K562 (cell line): ENCODE measurements around the gene VPS35L. TPM values are rescaled to one million over a fixed set of nuclear protein-coding genes. Genes with fewer than 3 reads are reported as not detected.

Experiments used
- ATAC-seq: fragments of 200-7000 bp; cut with Tn5 transposase; 3 replicates; pipeline ENCODE4 v1.9.1; 2020; ENCODE audit warnings: moderate library complexity
- BruUV-seq: library from RNA; stranded (reverse); fragments of 400-500 nt; replicated peaks from 2 replicates; lab custom pipeline; 2021; lab: Mats Ljungman, UMichigan
- CTCF ChIA-PET: fragments of 300-600 bp; formaldehyde crosslinking; extraction: SDS; loops from one replicate; lab custom pipeline; 2021; ENCODE audit warnings: low intra/inter-chr PET ratio; lab: Yijun Ruan, JAX
- POLR2A ChIA-PET: fragments of 300-600, 350-650 bp; sonication (Branson Sonifier 250); formaldehyde crosslinking; extraction: SDS; loops from one replicate; lab custom pipeline; 2021; ENCODE audit warnings: antibody characterized with exemption, inconsistent platforms; lab: Yijun Ruan, JAX
- DNase-seq, 4 experiments: peaks; one replicate each; pipeline versions ENCODE4 v3.0.0 to v3.0.0-alpha.2; 2011 to 2018; ENCODE audit warnings: low spot score in 3 of 4, mixed read lengths in 3 of 4; ENCODE audit errors: extremely low read depth in 1 of 4
- FAIRE-seq: peaks from 2 replicates; lab custom pipeline; 2011; peaks lifted over from hg19 to GRCh38; lab: Jason Lieb, UNC
- H2AFZ ChIP-seq: 2 replicates; pipeline ENCODE4 v1.6.0; 2011; ENCODE audit warnings: low read depth, low read length, control low read depth, inconsistent platforms
- H3K27ac ChIP-seq: fragments of 200-600 bp; 3 replicates; pipeline ENCODE4 v1.8.0; 2011; ENCODE audit warnings: low read depth, mild to moderate bottlenecking, control low read depth, inconsistent platforms, low read length, moderate library complexity, mixed read lengths; ENCODE audit errors: extremely low read depth
- H3K27me3 ChIP-seq, 2 experiments: fragments of 300-600 bp in 1 of 2; 2 replicates in 1 of 2; 3 replicates in 1 of 2; pipeline versions ENCODE4 v1.6.0 to v1.8.0; 2011; ENCODE audit warnings: inconsistent platforms in 2 of 2, low read length in 2 of 2, mild to moderate bottlenecking in 1 of 2, mixed read lengths in 1 of 2, moderate library complexity in 1 of 2; ENCODE audit not compliant: control insufficient read depth in 2 of 2, insufficient read depth in 2 of 2
- H3K36me3 ChIP-seq: fragments of 300-600 bp; 3 replicates; pipeline ENCODE4 v1.8.0; 2011; ENCODE audit warnings: mild to moderate bottlenecking, low read length, inconsistent platforms; ENCODE audit not compliant: control insufficient read depth, insufficient read depth
- H3K4me1 ChIP-seq, 2 experiments: fragments of 200-600 bp in 1 of 2; replicated peaks in 1 of 2; 2 replicates in 1 of 2; 3 replicates in 1 of 2; pipeline versions ENCODE4 v1.5.1 to v1.8.0; 2011; ENCODE audit warnings: inconsistent platforms in 2 of 2, low read length in 2 of 2, mild to moderate bottlenecking in 1 of 2, mixed read lengths in 1 of 2, moderate library complexity in 1 of 2; ENCODE audit not compliant: control insufficient read depth in 2 of 2, insufficient read depth in 2 of 2
- H3K4me2 ChIP-seq: 2 replicates; pipeline ENCODE4 v1.6.1; 2011; ENCODE audit warnings: low read length, control low read depth, inconsistent platforms, mixed read lengths; ENCODE audit not compliant: insufficient read depth
- H3K4me3 ChIP-seq: fragments of 200-600 bp; sonication (generic), shearing (Covaris generic); 2 replicates; pipeline ENCODE4 v1.5.1; 2016; ENCODE audit warnings: control low read depth, inconsistent platforms
- H3K79me2 ChIP-seq: fragments of 200-600 bp; 3 replicates; pipeline ENCODE4 v1.8.0; 2011; ENCODE audit warnings: low read length, inconsistent platforms; ENCODE audit not compliant: control insufficient read depth, insufficient read depth
- H3K9ac ChIP-seq, 2 experiments: 2 replicates each; pipeline versions ENCODE4 v1.6.0 to v1.6.1; 2011; ENCODE audit warnings: low read depth in 2 of 2, low read length in 2 of 2, control low read depth in 1 of 2, inconsistent platforms in 1 of 2, mild to moderate bottlenecking in 1 of 2, mixed read lengths in 1 of 2; ENCODE audit not compliant: insufficient read depth in 1 of 2
- H3K9me1 ChIP-seq: one replicate; pipeline ENCODE4 v1.6.0; 2011; ENCODE audit warnings: inconsistent platforms, mild to moderate bottlenecking, low read length, moderate library complexity; ENCODE audit not compliant: control insufficient read depth, insufficient read depth
- H3K9me3 ChIP-seq: replicated peaks from 2 replicates; pipeline ENCODE4 v1.5.1; 2011; ENCODE audit warnings: low read depth, low read length, inconsistent platforms; ENCODE audit not compliant: control insufficient read depth, insufficient read depth
- H4K20me1 ChIP-seq: replicated peaks from 2 replicates; pipeline ENCODE4 v1.6.1; 2011; ENCODE audit warnings: low read length, inconsistent platforms, mixed read lengths; ENCODE audit not compliant: control insufficient read depth, insufficient read depth
- CTCF ChIP-seq, 3 experiments: IDR thresholded peaks in 2 of 3; conservative IDR thresholded peaks in 1 of 3; 2 replicates each; pipeline ENCODE4 v1.5.1; 2011 to 2012; ENCODE audit warnings: low read length in 3 of 3, mild to moderate bottlenecking in 3 of 3, control low read depth in 2 of 3, improper control_type of control experiment in 1 of 3, inconsistent platforms in 1 of 3, low read depth in 1 of 3, mixed read lengths in 1 of 3, moderate library complexity in 1 of 3; ENCODE audit not compliant: insufficient read depth in 2 of 3
- RAD21 ChIP-seq, 2 experiments: fragments of 250-450 bp in 1 of 2; fragments of 450-650 bp in 1 of 2; sonication (Bioruptor Pico) in 1 of 2; formaldehyde crosslinking in 1 of 2; IDR thresholded peaks in 1 of 2; conservative IDR thresholded peaks in 1 of 2; 2 replicates each; pipeline versions ENCODE4 v1.4.0 to v1.8.0; 2020 to 2022; ENCODE audit warnings: mild to moderate bottlenecking in 2 of 2, moderate library complexity in 1 of 2
- RBM17 ChIP-seq: fragments of 200-400 bp; formaldehyde crosslinking; IDR thresholded peaks from 2 replicates; pipeline ENCODE4 v1.6.1; 2017; ENCODE audit warnings: low read depth, mild to moderate bottlenecking, low read length, borderline replicate concordance
- ZKSCAN1 ChIP-seq: fragments of 150-350 bp; IDR thresholded peaks from 2 replicates; pipeline ENCODE4 v1.6.1; 2016; ENCODE audit warnings: low read depth, low read length
- WGBS: fragments of 100-300 bp; shearing (Covaris generic); methylation state at CpG from one replicate; pipeline ENCODE4 v1.1.6; 2016; ENCODE audit warnings: low coverage, mixed read lengths; ENCODE audit not compliant: insufficient coverage; ENCODE audit errors: missing lambda C conversion rate; 5-methylcytosine and 5-hydroxymethylcytosine counted together
- in situ Hi-C: fragments of 300-500 bp; cut with MboI; formaldehyde crosslinking; loops from 4 replicates; pipeline ENCODE4 v1.15.0; 2018; ENCODE audit warnings: inconsistent platforms, mixed read lengths
- intact Hi-C: fragments of 100-400 bp; cut with micrococcal nuclease; formaldehyde crosslinking; loops from 2 replicates; pipeline ENCODE4 v1.14.2; 2022
- polyA plus RNA-seq, 8 experiments: library from polyadenylated mRNA; depleted of rRNA in 4 of 8; stranded (reverse) in 5 of 8; unstranded in 3 of 8; fragments of >200 nt; fragmentation: Nextera tagmentation in 2 of 8; fragmentation: Illumina TruSeq in 1 of 8; extraction: Ambion mirVana in 2 of 8; extraction: Trizol in 1 of 8; gene quantifications; 2 replicates each; pipeline versions ENCODE4 v1.2.1 to v1.2.3, GENCODE V29; 2011 to 2014; ENCODE audit warnings: inconsistent platforms in 1 of 8, missing spikeins in 1 of 8
- total RNA-seq, 7 experiments: library from RNA; depleted of rRNA in 6 of 7; stranded (reverse); fragments of >200 nt in 6 of 7; fragmentation: Illumina TruSeq in 2 of 7; extraction: Trizol in 2 of 7; gene quantifications; 2 replicates each; pipeline versions ENCODE4 v1.2.1 to v1.2.3, GENCODE V29; 2011 to 2021; ENCODE audit warnings: low replicate concordance in 1 of 7

The VPS35L gene
- total and polyA plus RNA-seq, 9 of the 15 experiments (the other 6 are each of a cell fraction or from before 2014, with no cell fraction given), result 10.2 to 30.4 (median 20.1) TPM

GRCh38 chr16:19680881-19681340 is 125.4 kb downstream of the VPS35L start:
- TF ChIP-seq ZKSCAN1 (peak; percentile 44; the same call in 1 of the 2 replicates), CTCF (IDR thresholded peaks at IDR 0.05 in 2 of 3, conservative IDR thresholded peaks at IDR 0.05 in 1 of 3; ENCODE audit: insufficient read depth in 2 of 3, low read depth in 1 of 3, low read length in 3 of 3) (peak; percentile 44 to 50 (median 44); a peak in 4 of 6 replicates), RBM17 (no peak), RAD21 (CRISPR knock-in tag; conservative IDR thresholded peaks at IDR 0.05 in 1 of 2, IDR thresholded peaks at IDR 0.05 in 1 of 2) (peak in 1 of 2 experiments; percentile 55; a peak in 2 of 4 replicates)
- Histone ChIP-seq H3K4me3 (no peak overlapping the region), H3K4me2 (no peak overlapping the region), H3K4me1 (no peaks in the 10 kb centered on the region), H4K20me1 (peaks cover 3% of the 10 kb centered on the region; the same call in 1 of the 2 replicates), H3K9me1 (no peaks in the 10 kb centered on the region), H2AFZ (no peak overlapping the region), H3K27me3 (no peaks in the 10 kb centered on the region; a peak in 1 of 5 replicates), H3K9me3 (no peaks in the 10 kb centered on the region), H3K79me2 (no peaks in the 10 kb centered on the region), H3K27ac (no peak overlapping the region), H3K36me3 (peaks cover 4% of the 10 kb centered on the region; the same call in 2 of the 3 replicates), H3K9ac (no peak overlapping the region)
- intact Hi-C loops (no loop called here), in situ Hi-C loops (no loop called here)
- DNase-seq, result no peak
- ChIA-PET CTCF (no interaction called here), POLR2A (interaction anchor here (0.6 to 0.8 kb wide), 2 partner anchors 10 to 163 kb away, joined by 3 read pairs; no protein-coding TSS in a partner anchor)
- peak; percentile 50; the same call in 2 of the 3 replicates for ATAC-seq
- WGBS, result 32% methylated on average over 5 of the region's 6 CpGs
- BruUV-seq, result no TSS peak
- FAIRE-seq, result peak; percentile 65
